Gastroesophageal sphincter (tissue), 3 donors: ENCODE results near the gene RERE.

ENCODE experiments used
- CTCF ChIP-seq, 4 experiments: fragments of 200-600 bp in 2 of 4; fragments of 450-650 bp in 2 of 4; sonication (generic) in 1 of 4; IDR thresholded peaks; one replicate each; pipeline ENCODE4 v1.5.1; 2017 to 2019; ENCODE audit warnings: antibody characterized with exemption in 4 of 4, mild to moderate bottlenecking in 2 of 4, moderate library complexity in 2 of 4
- POLR2A ChIP-seq, 2 donors: fragments of 450-650 bp; IDR thresholded peaks; one replicate each; pipeline ENCODE4 v1.6.1; 2017; ENCODE audit warnings: antibody characterized with exemption in 2 of 2, mild to moderate bottlenecking in 2 of 2, moderate library complexity in 1 of 2

DNA sequence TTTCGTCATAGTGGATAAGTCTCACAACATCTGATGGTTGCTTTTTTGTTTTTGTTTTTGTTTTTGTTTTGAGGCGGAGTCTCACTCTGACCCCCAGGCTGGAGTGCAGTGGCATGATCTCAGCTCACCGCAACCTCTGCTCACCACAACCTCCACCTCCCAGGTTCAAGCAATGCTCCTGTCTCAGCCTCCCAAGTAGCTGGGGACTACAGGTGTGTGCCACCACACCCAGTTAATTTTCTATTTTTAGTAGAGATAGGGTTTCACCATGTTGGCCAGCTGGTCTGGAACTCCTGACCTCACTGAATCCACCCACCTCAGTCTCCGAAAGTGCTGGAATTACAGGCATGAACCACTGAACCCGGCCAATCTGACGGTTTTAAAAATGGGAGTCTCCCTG lies 109.2 kb downstream of the RERE start:
- TF ChIP-seq CTCF (IDR thresholded peaks at IDR 0.05) (no peak), POLR2A (IDR thresholded peaks at IDR 0.05) (no peak)
